H1 (cell line): ENCODE results near the gene PGAM1. TPM values are rescaled to one million over a fixed set of nuclear protein-coding genes. Genes with fewer than 3 reads are reported as not detected.

ENCODE experiments used
- CTCF ChIA-PET: fragments of 300-600 bp; sonication (Branson Sonifier 250); formaldehyde crosslinking; loops from one replicate; lab custom pipeline; 2021; ENCODE audit not compliant: partially characterized antibody; lab: Charles Lee
- POLR2A ChIA-PET: fragments of 300-600 bp; sonication (Branson Sonifier 250); formaldehyde crosslinking; loops from one replicate; lab custom pipeline; 2021; ENCODE audit warnings: inconsistent platforms; ENCODE audit not compliant: partially characterized antibody; lab: Charles Lee
- DNase-seq, 2 experiments: peaks; one replicate each; pipeline versions ENCODE4 v3.0.0 to v3.0.0-alpha.2; 2010 to 2022; ENCODE audit warnings: low spot score in 2 of 2, low read depth in 1 of 2, mixed read lengths in 1 of 2
- FAIRE-seq: peaks from 2 replicates; lab custom pipeline; 2011; peaks lifted over from hg19 to GRCh38; lab: Jason Lieb, UNC
- H2AFZ ChIP-seq: 2 replicates; pipeline ENCODE4 v1.8.1; 2012; ENCODE audit warnings: low read length, inconsistent platforms
- H2AK5ac ChIP-seq: 2 replicates; pipeline ENCODE4 v1.6.1; 2013; ENCODE audit warnings: low read depth, low read length
- H2BK120ac ChIP-seq: replicated peaks from 2 replicates; pipeline ENCODE3; 2013; ENCODE audit warnings: low read depth, low read length, inconsistent platforms
- H2BK12ac ChIP-seq: 2 replicates; pipeline ENCODE4 v1.6.1; 2013; ENCODE audit warnings: low read depth, low read length
- H2BK15ac ChIP-seq: 2 replicates; pipeline ENCODE4 v1.6.1; 2013; ENCODE audit warnings: low read length
- H2BK20ac ChIP-seq: 2 replicates; pipeline ENCODE4 v1.6.1; 2013; ENCODE audit warnings: low read length
- H2BK5ac ChIP-seq: 2 replicates; pipeline ENCODE4 v1.6.1; 2013; ENCODE audit warnings: low read depth, low read length
- H3K14ac ChIP-seq: 2 replicates; pipeline ENCODE4 v1.6.1; 2013; ENCODE audit warnings: inconsistent platforms; ENCODE audit not compliant: insufficient read length
- H3K18ac ChIP-seq: 2 replicates; pipeline ENCODE4 v1.6.1; 2013; ENCODE audit warnings: low read length; ENCODE audit errors: extremely low read depth
- H3K23ac ChIP-seq: 2 replicates; pipeline ENCODE4 v1.6.1; 2013; ENCODE audit warnings: inconsistent platforms; ENCODE audit not compliant: insufficient read length
- H3K23me2 ChIP-seq: 2 replicates; pipeline ENCODE4 v1.6.1; 2013; ENCODE audit warnings: low read depth, low read length
- H3K27ac ChIP-seq: 2 replicates; pipeline ENCODE4 v1.6.1; 2011; ENCODE audit warnings: low read depth, low read length, inconsistent platforms
- H3K27me3 ChIP-seq, 4 experiments: replicated peaks in 1 of 4; 1 replicate in 1 of 4; 2 replicates in 3 of 4; pipeline versions ENCODE4 v1.6.1 to v1.8.1; 2011 to 2013; ENCODE audit warnings: low read length in 3 of 4, mild to moderate bottlenecking in 3 of 4, inconsistent platforms in 2 of 4, mixed read lengths in 2 of 4, moderate library complexity in 1 of 4; ENCODE audit not compliant: control insufficient read depth in 3 of 4, insufficient read depth in 3 of 4; ENCODE audit errors: extremely low read depth in 1 of 4
- H3K36me3 ChIP-seq, 4 experiments: 2 replicates each; pipeline versions ENCODE4 v1.6.1 to v1.8.1; 2011 to 2013; ENCODE audit warnings: mild to moderate bottlenecking in 4 of 4, low read length in 3 of 4, moderate library complexity in 2 of 4, control low read depth in 1 of 4, inconsistent platforms in 1 of 4; ENCODE audit not compliant: insufficient read depth in 4 of 4, control insufficient read depth in 2 of 4
- H3K4ac ChIP-seq: replicated peaks from 2 replicates; pipeline ENCODE3; 2013; ENCODE audit warnings: low read length, low read depth, mixed read lengths, inconsistent platforms; ENCODE audit not compliant: insufficient read length
- H3K4me1 ChIP-seq, 4 experiments: replicated peaks in 1 of 4; 1 replicate in 1 of 4; 2 replicates in 3 of 4; pipeline versions ENCODE4 v1.6.1 to v1.8.1; 2011 to 2013; ENCODE audit warnings: low read length in 3 of 4, inconsistent platforms in 2 of 4, mixed read lengths in 1 of 4; ENCODE audit not compliant: insufficient read depth in 4 of 4, control insufficient read depth in 3 of 4
- H3K4me2 ChIP-seq, 2 experiments: 2 replicates each; pipeline versions ENCODE4 v1.6.1 to v1.8.1; 2011 to 2013; ENCODE audit warnings: low read depth in 2 of 2, low read length in 2 of 2, control low read depth in 1 of 2, inconsistent platforms in 1 of 2, mild to moderate bottlenecking in 1 of 2; ENCODE audit not compliant: insufficient read depth in 1 of 2
- H3K4me3 ChIP-seq, 4 experiments: fragments of 200-600, 300-600 bp in 1 of 4; sonication (generic), shearing (Covaris generic), sonication (Bioruptor Twin) in 1 of 4; 2 replicates each; pipeline versions ENCODE4 v1.5.1 to v1.8.1; 2011 to 2016; ENCODE audit warnings: low read length in 4 of 4, low read depth in 3 of 4, control low read depth in 2 of 4, inconsistent platforms in 2 of 4, mild to moderate bottlenecking in 2 of 4, mixed read lengths in 1 of 4, moderate library complexity in 1 of 4; ENCODE audit not compliant: insufficient read depth in 2 of 4; ENCODE audit errors: extremely low read depth in 1 of 4
- H3K56ac ChIP-seq: replicated peaks from 2 replicates; pipeline ENCODE3; 2013; ENCODE audit warnings: low read depth, mild to moderate bottlenecking, mixed read lengths, low read length, inconsistent platforms; ENCODE audit not compliant: insufficient read length
- H3K79me1 ChIP-seq: 2 replicates; pipeline ENCODE4 v1.6.1; 2013; ENCODE audit warnings: low read depth, low read length, control low read depth
- H3K79me2 ChIP-seq, 2 experiments: 2 replicates each; pipeline versions ENCODE4 v1.6.1 to v1.8.1; 2012 to 2013; ENCODE audit warnings: low read length in 2 of 2, mild to moderate bottlenecking in 2 of 2, inconsistent platforms in 1 of 2; ENCODE audit not compliant: insufficient read depth in 2 of 2, control insufficient read depth in 1 of 2
- H3K9ac ChIP-seq, 4 experiments: replicated peaks in 1 of 4; 1 replicate in 1 of 4; 2 replicates in 3 of 4; pipeline versions ENCODE4 v1.6.1 to v1.8.1; 2011 to 2013; ENCODE audit warnings: low read depth in 3 of 4, low read length in 3 of 4, control low read depth in 2 of 4, mild to moderate bottlenecking in 2 of 4, moderate library complexity in 2 of 4, inconsistent platforms in 1 of 4; ENCODE audit errors: extremely low read depth in 1 of 4
- H3K9me3 ChIP-seq, 2 experiments: 2 replicates each; pipeline versions ENCODE4 v1.6.1 to v1.8.1; 2012 to 2013; ENCODE audit warnings: mild to moderate bottlenecking in 2 of 2, moderate library complexity in 2 of 2, control low read depth in 1 of 2, inconsistent platforms in 1 of 2, low read depth in 1 of 2, low read length in 1 of 2, mixed read lengths in 1 of 2; ENCODE audit not compliant: insufficient read depth in 2 of 2
- H4K20me1 ChIP-seq, 2 experiments: replicated peaks in 1 of 2; 2 replicates each; pipeline versions ENCODE3 to v1.8.1; 2011 to 2013; ENCODE audit warnings: inconsistent platforms in 2 of 2, low read length in 2 of 2, mild to moderate bottlenecking in 1 of 2; ENCODE audit not compliant: insufficient read depth in 2 of 2, control insufficient read depth in 1 of 2
- H4K5ac ChIP-seq: 2 replicates; pipeline ENCODE4 v1.6.1; 2013; ENCODE audit warnings: low read length, low read depth, mixed read lengths, inconsistent platforms; ENCODE audit not compliant: insufficient read length
- H4K8ac ChIP-seq: 2 replicates; pipeline ENCODE4 v1.8.0; 2013; ENCODE audit warnings: mild to moderate bottlenecking, moderate library complexity, low read length, inconsistent platforms; ENCODE audit not compliant: insufficient read depth; ENCODE audit errors: extremely low read depth
- H4K91ac ChIP-seq: replicated peaks from 2 replicates; pipeline ENCODE3; 2013; ENCODE audit warnings: low read length, mixed read lengths, inconsistent platforms; ENCODE audit not compliant: insufficient read length
- BACH1 ChIP-seq: IDR thresholded peaks from 2 replicates; pipeline ENCODE4 v1.6.1; 2012; ENCODE audit warnings: low read length, improper control_type of control experiment
- BRCA1 ChIP-seq: IDR thresholded peaks from 2 replicates; pipeline ENCODE4 v1.6.1; 2012; ENCODE audit warnings: low read depth, low read length, improper control_type of control experiment
- JUN ChIP-seq: IDR thresholded peaks from 2 replicates; pipeline ENCODE4 v1.6.1; 2011; ENCODE audit warnings: low read depth, mild to moderate bottlenecking, improper control_type of control experiment, low read length
- JUND ChIP-seq: IDR thresholded peaks from 2 replicates; pipeline ENCODE4 v1.6.1; 2011; ENCODE audit warnings: mild to moderate bottlenecking, improper control_type of control experiment, low read length
- NANOG ChIP-seq: IDR thresholded peaks from 2 replicates; pipeline ENCODE4 v1.6.1; 2011; ENCODE audit warnings: low read length, low read depth, mild to moderate bottlenecking, inconsistent platforms; ENCODE audit not compliant: insufficient read depth, poor library complexity, severe bottlenecking
- RBBP5 ChIP-seq: IDR thresholded peaks from 2 replicates; pipeline ENCODE4 v1.7.1; 2012; ENCODE audit warnings: low read depth, mild to moderate bottlenecking, inconsistent platforms, low read length, moderate library complexity, borderline replicate concordance
- SIN3A ChIP-seq, 2 experiments: IDR thresholded peaks in 1 of 2; conservative IDR thresholded peaks in 1 of 2; 2 replicates each; pipeline ENCODE4 v1.6.1; 2011 to 2012; ENCODE audit warnings: low read length in 2 of 2, improper control_type of control experiment in 1 of 2, low read depth in 1 of 2, mild to moderate bottlenecking in 1 of 2
- SP2 ChIP-seq: IDR thresholded peaks from 2 replicates; pipeline ENCODE4 v1.6.1; 2012; ENCODE audit warnings: mild to moderate bottlenecking, low read length, inconsistent platforms
- SUZ12 ChIP-seq: fragments of 200-600 bp; sonication (generic); IDR thresholded peaks from 2 replicates; pipeline ENCODE4 v1.6.1; 2012; ENCODE audit warnings: mild to moderate bottlenecking, inconsistent platforms, low read length, moderate library complexity, mixed read lengths
- TBP ChIP-seq: IDR thresholded peaks from 2 replicates; pipeline ENCODE4 v1.6.1; 2011; ENCODE audit warnings: low read depth, low read length, improper control_type of control experiment
- TEAD4 ChIP-seq: IDR thresholded peaks from 2 replicates; pipeline ENCODE4 v1.6.1; 2012; ENCODE audit warnings: low read depth, low read length, inconsistent platforms, mixed read lengths
- WGBS, 2 experiments: shearing (Covaris generic) in 1 of 2; methylation state at CpG; one replicate each; pipeline versions ENCODE4 v1.1.6 to v1.1.7; 2013 to 2015; ENCODE audit warnings: low lambda C conversion rate in 2 of 2, mixed read lengths in 2 of 2, inconsistent platforms in 1 of 2, low coverage in 1 of 2, missing lambda C conversion rate in 1 of 2; ENCODE audit not compliant: insufficient replicate concordance in 2 of 2, insufficient coverage in 1 of 2, insufficient read length in 1 of 2; ENCODE audit errors: extremely low coverage in 1 of 2, missing lambda C conversion rate in 1 of 2; 5-methylcytosine and 5-hydroxymethylcytosine counted together
- polyA plus RNA-seq, 7 experiments: library from polyadenylated mRNA; depleted of rRNA in 3 of 7; stranded (reverse) in 5 of 7; unstranded in 2 of 7; fragments of >200 nt in 5 of 7; fragments of 200-250 nt in 2 of 7; gene quantifications; 1 replicate in 5 of 7; 2 replicates in 1 of 7; 4 replicates in 1 of 7; pipeline versions ENCODE4 v1.2.1 to v1.2.3, GENCODE V29; 2011 to 2013; ENCODE audit warnings: missing spikeins in 2 of 7, mixed read lengths in 2 of 7
- total RNA-seq: library from RNA; stranded (reverse); fragmentation: NEBNext Ultra II Directional; extraction: Animal tissue kit (Norgen Biotek cat#: 25700); gene quantifications from 2 replicates; pipeline ENCODE4 v1.2.1, GENCODE V29; 2021

Gene PGAM1
- total and polyA plus RNA-seq, 2 of the 8 experiments (the other 6 are each of a cell fraction or from before 2014, with no cell fraction given): 791 to 799 TPM

DNA sequence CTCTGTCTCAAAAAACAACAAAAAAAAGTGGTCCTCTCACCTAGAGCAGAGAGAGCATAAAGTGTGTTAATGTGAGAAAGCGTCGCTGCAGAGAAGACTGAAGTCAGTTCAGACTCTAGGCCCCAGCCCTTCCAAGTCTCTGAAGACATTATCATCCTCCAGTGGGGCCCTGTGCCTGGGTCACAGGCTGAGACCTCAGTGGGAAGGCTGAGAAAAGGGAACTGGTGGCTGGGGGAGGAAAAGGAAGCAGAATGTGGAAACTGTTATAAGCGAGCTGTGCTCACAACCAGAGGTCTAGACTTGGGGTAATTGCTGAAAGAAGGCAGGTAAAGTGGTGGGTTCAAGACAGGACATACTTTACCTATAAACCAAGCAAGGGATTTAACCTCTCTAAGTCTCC is 19.9 kb upstream of the PGAM1 start:
- H2AFZ ChIP-seq: no peak overlapping the region
- CTCF ChIA-PET: interaction anchor here (0.7 to 9.8 kb wide), 15 partner anchors 9 to 535 kb away, joined by 3 to 128 read pairs (median 4); partner anchors contain the start of genes EXOSC1, PGAM1 and ZDHHC16

More for the DNA sequence above, 19.9 kb upstream of the PGAM1 start:
- Histone ChIP-seq H2BK20ac (no peak overlapping the region), H3K23ac (no peak overlapping the region), H4K5ac (no peak overlapping the region), H2BK120ac (no peak overlapping the region), H3K4me2 (no peak overlapping the region), H3K27me3 (no peaks in the 10 kb centered on the region), H3K36me3 (no peaks in the 10 kb centered on the region), H3K56ac (no peak overlapping the region), H2AK5ac (no peak overlapping the region), H2BK15ac (no peak overlapping the region), H3K4ac (no peak overlapping the region), H2BK5ac (no peak overlapping the region), H3K4me3 (no peak overlapping the region), H4K8ac (no peak overlapping the region), H3K23me2 (peaks cover 2% of the 10 kb centered on the region), H4K20me1 (no peaks in the 10 kb centered on the region), H3K27ac (no peak overlapping the region), H3K9me3 (no peaks in the 10 kb centered on the region), H2BK12ac (no peak overlapping the region), H3K18ac (no peak overlapping the region), H3K79me2 (no peaks in the 10 kb centered on the region), H3K9ac (no peak overlapping the region), H3K4me1 (peaks cover 0 to 2% (median 0%) of the 10 kb centered on the region in 4 experiments; a peak in 1 of 7 replicates), H4K91ac (no peak overlapping the region), H3K14ac (no peak overlapping the region), H3K79me1 (no peaks in the 10 kb centered on the region; the same call in 1 of the 2 replicates)
- no peak for DNase-seq
- POLR2A ChIA-PET: interaction anchor here (0.7 to 3.2 kb wide), 6 partner anchors 13 to 41 kb away, joined by 3 to 13 read pairs (median 4); no protein-coding TSS in a partner anchor
- no peak for FAIRE-seq
- WGBS, 2 experiments: 86% methylated on average over 3 of the region's 3 CpGs; no CpG with 5 or more reads in 1 of the 2 experiments
- no peak for TF ChIP-seq SP2
- no peak for TF ChIP-seq SIN3A (conservative IDR thresholded peaks at IDR 0.05 in 1 of 2, IDR thresholded peaks at IDR 0.05 in 1 of 2; ENCODE audit: low read depth in 1 of 2, low read length in 2 of 2)
- no peak for TF ChIP-seq BACH1
- no peak for TF ChIP-seq JUN
- no peak for TF ChIP-seq TBP
- no peak for TF ChIP-seq SUZ12
- no peak for TF ChIP-seq RBBP5
- TF ChIP-seq TEAD4: no peak
- no peak for TF ChIP-seq NANOG
- TF ChIP-seq BRCA1: no peak
- no peak for TF ChIP-seq JUND
